ENCODE results near the gene TPST2. TPM values are rescaled to one million over a fixed set of nuclear protein-coding genes. Genes with fewer than 3 reads are reported as not detected.

The TPST2 gene
- total and polyA plus RNA-seq, 2 of the 4 experiments (the other 2 are of a cell fraction) = 42.5 to 63.6 TPM

GRCh38 chr22:26517429-26517828 lies 72.5 kb downstream of the TPST2 start:
- Histone ChIP-seq H4K20me1 (ENCODE audit: insufficient read depth, low read length) (no peaks in the 10 kb centered on the region), H2BK120ac (ENCODE audit: low read depth, low read length) (no peak overlapping the region), H3K18ac (ENCODE audit: low read depth, low read length) (no peak overlapping the region), H3K27ac (ENCODE audit: insufficient read depth, low read length) (no peak overlapping the region), H2AFZ (replicated peaks; ENCODE audit: low read length, poor library complexity) (no peak overlapping the region), H3K14ac (replicated peaks; ENCODE audit: low read depth, low read length) (no peak overlapping the region), H2BK5ac (ENCODE audit: low read depth, low read length, poor library complexity, severe bottlenecking) (no peak overlapping the region), H3K4me3 (ENCODE audit: insufficient read depth, low read depth, low read length) (no peak overlapping the region), H2AK9ac (replicated peaks; ENCODE audit: low read depth, low read length, poor library complexity) (no peak overlapping the region), H3K23ac (ENCODE audit: low read depth, low read length) (no peak overlapping the region), H4K91ac (ENCODE audit: insufficient read depth, low read depth, low read length) (no peak overlapping the region), H3K9me1 (ENCODE audit: insufficient read depth, low read length) (no peaks in the 10 kb centered on the region; the same call in 1 of the 2 replicates), H4K8ac (ENCODE audit: low read depth in 2 of 2, low read length in 2 of 2) (no peak overlapping the region), H3K4me1 (ENCODE audit: control insufficient read depth, insufficient read depth, low read length) (peaks cover 2% of the 10 kb centered on the region), H3K56ac (ENCODE audit: extremely low read depth, insufficient read depth, low read length) (no peak overlapping the region), H3K4me2 (ENCODE audit: low read depth, low read length) (no peak overlapping the region), H3K4ac (ENCODE audit: low read depth, low read length) (no peak overlapping the region), H2BK20ac (ENCODE audit: low read depth, low read length) (no peak overlapping the region), H3K36me3 (ENCODE audit: control insufficient read depth, insufficient read depth, low read length) (no peaks in the 10 kb centered on the region), H2BK15ac (ENCODE audit: low read depth, low read length) (no peak overlapping the region), H3K9me3 (ENCODE audit: control insufficient read depth, insufficient read depth, low read length) (no peaks in the 10 kb centered on the region), H3K9ac (ENCODE audit: low read depth, low read length) (no peak overlapping the region), H2AK5ac (ENCODE audit: low read depth, low read length) (no peak overlapping the region), H3K79me1 (ENCODE audit: low read depth in 1 of 2, low read length in 2 of 2) (peaks cover 17% of the 10 kb centered on the region in 2 experiments), H3K27me3 (ENCODE audit: control insufficient read depth, insufficient read depth, low read length) (no peaks in the 10 kb centered on the region), H4K5ac (ENCODE audit: low read depth, low read length) (no peak overlapping the region)
- CTCF ChIA-PET = no interaction called here
- intact Hi-C loops (cut with micrococcal nuclease) (no loop called here), dilution Hi-C loops (cut with HindIII; ENCODE audit: low sequenced_read_pairs, unreplicated experiment) (no loop called here), in situ Hi-C loops (cut with MboI; ENCODE audit: low sequenced_read_pairs) (no loop called here)
- ATAC-seq (ENCODE audit: low read depth) = no peak
- DNase-seq = no peak
- no TSS peak for BruUV-seq (replicated peaks)
- no CpG with 5 or more reads among the region's 5 CpGs for WGBS, 2 experiments (ENCODE audit: extremely low coverage in 2 of 2, insufficient read length in 1 of 2)
- POLR2A ChIA-PET (ENCODE audit: unreplicated experiment) = no interaction called here
- TF ChIP-seq RAD21 (IDR thresholded peaks at IDR 0.05; ENCODE audit: low read length) = no peak
- TF ChIP-seq SMC3 (IDR thresholded peaks at IDR 0.05; ENCODE audit: low read depth, low read length) = no peak
- TF ChIP-seq CEBPB (IDR thresholded peaks at IDR 0.05; ENCODE audit: low read depth, low read length) = peak; percentile 92
